CD4-positive, alpha-beta T cell treated with Interleukin-6 at 100 ng/mL for 8 hours (primary cell): ENCODE measurements around the gene BST2.

Experiments
- DNase-seq: peaks from one replicate; pipeline ENCODE4 v3.0.0-alpha.2; 2020; ENCODE audit warnings: mixed read lengths, low spot score

Gene BST2

GRCh38 chr19:17405250-17406045 lies at the start of gene BST2:
TSS of gene BST2 (minus strand) at chr19:17405630. CDS start at chr19:17405575, 55 bp downstream.
- peak; percentile 74 for DNase-seq

GRCh38 chr19:17454576-17455071 lies 49.2 kb upstream of the BST2 start:
- DNase-seq: no peak

- DNase-seq: no peak
Observed at GRCh38 chr19:17451820-17452219, 46.4 kb upstream of the BST2 start.

DNA sequence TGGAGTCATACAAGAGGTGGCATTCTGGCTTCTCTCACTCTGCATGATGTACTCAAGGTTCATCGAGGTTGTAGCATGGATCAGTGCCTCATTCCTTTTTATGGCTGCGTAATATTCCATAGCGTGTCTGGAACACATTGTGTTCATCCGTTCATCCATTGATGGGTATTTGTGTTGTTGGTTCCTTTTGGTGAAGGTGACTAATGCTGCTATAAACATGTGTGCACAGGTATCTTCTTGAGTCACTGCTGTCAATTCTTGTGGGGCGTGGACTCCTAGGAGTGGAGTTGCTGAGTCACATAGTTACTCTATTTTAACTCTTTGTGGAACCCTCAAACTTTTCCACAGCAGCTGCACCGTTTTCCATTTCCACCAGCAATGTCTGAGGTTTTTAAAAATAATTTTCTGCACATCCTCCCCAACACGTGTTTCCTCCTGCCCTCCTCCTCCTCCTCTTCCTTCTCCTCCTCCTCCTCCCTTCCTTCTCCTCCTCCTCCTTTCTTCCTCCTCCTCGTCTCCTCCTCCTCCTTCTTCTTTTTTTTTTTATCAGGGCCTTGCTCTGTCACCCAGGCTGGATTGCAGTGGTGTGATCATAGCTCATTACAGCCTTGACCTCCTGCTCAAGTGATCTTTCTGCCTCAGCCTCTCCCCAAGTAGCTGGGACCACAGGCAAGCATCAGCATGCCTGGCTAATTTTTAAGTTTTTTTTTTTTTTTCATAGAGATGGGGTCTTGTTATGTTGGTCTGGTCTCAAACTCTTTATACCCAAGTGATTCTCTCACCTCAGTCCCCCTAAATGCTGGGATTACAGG lies 45.0 kb upstream of the BST2 start:
- peak; percentile 14 for DNase-seq

DNA sequence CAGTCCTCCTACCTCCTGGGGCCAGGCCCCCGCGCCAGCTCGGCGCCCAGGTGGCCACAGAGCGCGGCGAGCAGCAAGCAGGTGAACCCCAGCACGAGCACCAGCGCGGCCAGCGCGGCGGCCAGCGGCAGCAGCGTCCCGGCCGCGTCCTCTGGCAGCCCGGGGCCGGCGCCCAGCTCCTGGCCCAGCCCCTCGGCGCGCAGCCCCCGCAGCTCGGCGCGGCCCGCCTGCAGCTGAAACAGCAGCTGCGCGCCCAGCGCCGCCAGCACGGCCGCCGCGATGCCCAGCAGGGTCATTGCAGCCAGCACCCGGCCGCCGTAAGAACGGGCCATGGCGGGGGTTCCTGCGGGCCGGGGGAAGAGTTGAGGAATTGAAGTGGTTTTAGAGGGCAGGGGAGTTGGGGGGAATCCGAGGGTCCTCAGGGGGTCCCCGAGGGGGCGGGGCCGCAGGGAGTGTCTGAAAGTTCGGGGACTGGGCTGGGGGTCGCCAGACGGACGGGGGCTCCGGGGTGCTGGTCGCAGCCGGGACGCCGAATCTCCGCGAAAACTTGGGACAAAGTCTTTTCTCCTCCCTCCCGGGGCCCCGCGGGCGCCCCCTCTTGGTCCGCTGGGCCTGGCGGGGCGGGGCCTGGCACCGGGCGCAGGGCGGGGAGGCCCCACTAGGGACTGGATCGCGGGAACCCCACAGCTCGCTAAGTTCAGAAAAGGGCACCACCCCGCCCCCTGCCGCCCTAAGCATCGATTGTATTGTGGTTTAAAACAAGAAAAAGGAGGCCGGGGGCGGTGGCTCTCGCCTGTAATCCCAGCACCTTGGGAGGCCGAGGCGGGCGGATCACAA lies 42.9 kb upstream of the BST2 start, which contains the start of gene TMEM221:
Gene TMEM221 (minus strand): TSS at position 538 of the 837 bp plus-strand sequence. CDS start 206 bp downstream, at position 332.
- DNase-seq: peak; percentile 50

GRCh38 chr19:17447704-17448130 lies 42.3 kb upstream of the BST2 start:
- no peak for DNase-seq

DNA sequence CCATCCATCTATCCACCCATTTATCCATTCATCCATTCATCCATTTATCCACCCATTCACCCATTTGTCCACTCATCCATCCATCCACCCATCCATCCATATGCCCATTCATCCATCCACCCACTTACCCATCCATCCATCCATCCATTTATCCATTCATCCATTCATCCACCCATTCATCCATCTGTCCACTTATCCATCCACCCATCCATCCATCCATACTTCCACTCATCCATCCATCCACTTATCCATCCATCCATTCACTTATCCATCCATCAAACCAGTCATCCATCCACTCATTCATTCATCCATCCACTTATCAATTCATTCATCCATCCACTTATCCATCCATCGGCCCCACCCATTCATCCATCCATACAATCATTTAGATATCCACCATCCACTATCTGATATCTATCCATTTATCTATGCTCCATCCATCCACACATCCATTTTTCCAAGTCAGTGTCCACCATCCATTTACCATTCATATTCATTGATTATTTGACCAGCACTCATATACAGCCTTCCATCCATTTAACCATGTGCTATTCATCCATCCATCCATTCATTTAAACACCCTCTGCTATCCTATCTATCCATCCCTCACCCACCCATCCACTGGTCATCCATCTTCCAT lies 40.2 kb upstream of the BST2 start:
- DNase-seq: no peak

- DNase-seq: no peak
Observed at GRCh38 chr19:17441241-17442021, 36.0 kb upstream of the BST2 start.

DNA sequence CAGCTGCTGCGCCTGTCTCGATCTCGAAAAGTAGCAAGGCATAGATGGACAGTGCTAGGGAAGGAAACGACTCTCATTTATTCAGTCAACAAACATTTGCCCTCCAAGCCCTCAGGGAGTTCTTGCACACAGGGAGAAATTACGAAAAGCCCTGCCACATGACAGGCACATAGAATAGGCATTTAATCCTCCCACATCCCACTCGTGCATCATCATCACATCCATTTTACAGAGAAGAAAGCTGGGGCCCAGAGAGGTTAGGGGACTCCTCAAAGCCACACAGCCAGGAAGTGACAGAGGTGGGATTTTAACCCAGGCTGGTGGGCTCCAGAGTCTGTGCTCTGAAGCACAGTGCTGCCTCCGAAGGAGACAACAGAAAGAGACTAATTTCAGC lies 31.4 kb upstream of the BST2 start:
- DNase-seq: no peak

GRCh38 chr19:17436094-17436873 lies 30.9 kb upstream of the BST2 start:
- no peak for DNase-seq

- DNase-seq: no peak
Observed at GRCh38 chr19:17435218-17435617, 29.8 kb upstream of the BST2 start.

DNA sequence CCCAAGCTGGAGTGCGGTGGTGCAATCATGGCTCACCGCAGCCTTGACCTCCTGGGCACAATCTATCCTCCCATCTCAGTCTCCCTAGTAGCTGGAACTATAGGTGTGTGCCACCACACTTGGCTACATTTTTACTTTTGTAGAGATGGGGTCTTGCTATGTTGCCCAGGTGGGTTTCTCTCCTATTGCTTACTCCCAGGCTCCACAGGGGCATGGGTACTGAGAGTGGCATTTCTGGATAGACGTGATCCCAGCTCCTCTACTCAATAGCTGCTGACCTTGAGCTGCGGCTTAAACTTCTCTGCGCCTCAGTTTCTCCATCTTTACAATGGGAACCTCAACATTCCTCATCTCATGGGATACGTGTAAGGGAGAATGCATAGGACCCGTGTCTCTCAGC lies 26.0 kb upstream of the BST2 start:
- no peak for DNase-seq

GRCh38 chr19:17429641-17430113 lies 24.2 kb upstream of the BST2 start:
- DNase-seq: no peak

DNA sequence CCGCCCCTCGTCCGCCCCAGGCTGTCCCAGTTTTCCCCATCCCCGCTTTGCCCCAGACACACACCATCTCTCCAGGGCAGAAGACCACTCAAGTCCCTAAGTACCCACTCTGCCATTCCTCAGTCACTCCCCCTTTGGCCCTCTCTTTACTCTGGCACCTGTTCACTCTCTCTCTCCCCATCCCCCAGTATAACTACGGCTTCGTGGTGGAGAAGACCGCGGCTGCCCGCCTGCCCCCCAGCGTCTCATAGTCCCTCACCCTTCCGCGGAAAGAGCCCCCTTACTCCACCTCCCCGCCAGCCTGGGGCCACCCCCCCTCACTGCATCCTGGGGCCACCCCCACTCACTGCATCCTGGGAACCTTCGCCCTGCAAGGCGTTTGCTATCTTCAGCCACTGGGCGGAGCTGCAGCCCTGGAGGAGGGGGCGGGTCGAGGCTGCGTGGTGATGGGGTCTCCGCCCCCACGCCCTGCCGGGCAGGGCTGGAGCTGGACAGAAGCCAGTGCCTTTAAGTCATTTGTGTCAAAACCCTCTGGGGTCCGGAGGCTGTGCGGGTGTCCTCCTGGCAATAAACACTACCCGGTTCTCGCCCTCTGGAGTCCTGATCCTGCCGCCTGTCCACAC lies 19.4 kb upstream of the BST2 start:
- peak; percentile 18 for DNase-seq

DNA sequence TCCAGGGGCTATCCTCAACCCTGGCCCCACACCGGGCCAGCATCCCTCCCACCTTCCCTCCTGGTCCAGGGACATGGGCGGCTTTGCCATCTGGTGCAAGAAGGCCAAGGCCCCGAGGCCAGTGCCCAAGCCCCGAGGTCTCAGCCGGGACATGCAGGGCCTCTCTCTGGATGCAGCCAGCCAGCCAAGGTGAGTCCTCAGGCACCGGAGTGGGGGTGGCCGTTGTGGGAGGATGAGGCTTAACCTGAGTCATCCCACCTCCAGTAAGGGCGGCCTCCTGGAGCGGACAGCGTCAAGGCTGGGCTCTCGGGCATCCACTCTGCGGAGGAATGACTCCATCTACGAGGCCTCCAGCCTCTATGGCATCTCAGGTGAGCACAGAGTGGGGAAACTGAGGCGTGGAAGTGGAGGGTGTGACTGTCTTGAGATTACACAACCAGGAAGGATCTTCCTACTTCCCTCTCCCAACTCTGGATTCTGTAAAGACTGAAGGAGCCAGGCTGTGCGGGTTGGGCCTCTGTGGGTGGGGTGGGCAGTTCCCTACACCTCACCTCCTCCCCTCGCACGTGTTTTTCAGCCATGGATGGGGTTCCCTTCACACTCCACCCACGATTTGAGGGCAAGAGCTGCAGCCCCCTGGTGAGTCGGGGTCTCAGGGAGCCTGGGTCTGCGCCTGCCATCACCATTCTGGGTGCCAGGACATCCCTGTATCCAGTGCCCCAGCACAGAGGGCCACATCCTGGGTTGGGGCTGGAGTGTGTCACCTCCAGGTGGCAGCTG lies 18.2 kb upstream of the BST2 start:
- no peak for DNase-seq

GRCh38 chr19:17421942-17422341 lies 16.5 kb upstream of the BST2 start:
- no peak for DNase-seq

DNA sequence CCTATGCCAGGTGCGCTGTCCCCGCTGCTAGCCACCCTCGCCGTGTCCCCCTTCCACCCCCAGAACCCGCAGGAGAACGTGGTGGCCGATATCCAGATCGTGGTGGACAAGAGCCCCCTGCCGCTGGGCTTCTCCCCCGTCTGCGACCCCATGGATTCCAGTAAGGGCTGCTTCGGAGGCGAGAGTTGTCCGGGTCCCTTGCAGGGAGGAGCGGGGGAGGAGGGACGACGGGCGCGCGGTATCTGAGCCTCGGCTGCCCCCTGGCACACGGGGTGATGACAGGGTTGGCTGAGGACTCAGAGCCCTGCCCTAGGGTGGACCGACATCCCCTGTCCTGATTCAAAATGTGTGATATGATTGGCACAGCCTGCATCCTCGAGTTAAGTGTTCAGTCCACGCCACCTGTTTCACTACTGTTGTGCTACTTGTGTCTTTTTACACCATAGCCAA lies 15.1 kb upstream of the BST2 start:
- DNase-seq: peak; percentile 31
